ENCODE measurements around the gene OCEL1.
"Not testable (repeated sequence)": the region's sequence is repeated elsewhere in the genome, so short reads cannot be mapped to it uniquely, and the experiment has no call there.

Gene OCEL1

GRCh38 chr19:17266589-17266974, 40.6 kb downstream of the OCEL1 start:
- no peak for DNase-seq

GRCh38 chr19:17266975-17267788, 41.2 kb downstream of the OCEL1 start, which contains the start of gene BABAM1:
BABAM1 (plus strand) TSS chr19:17267443; CDS start chr19:17268807, 1,364 bp downstream.
- peak; percentile 98 for DNase-seq

- DNase-seq = no peak
Measured at GRCh38 chr19:17268754-17269153, 42.7 kb downstream of the OCEL1 start.

GRCh38 chr19:17274892-17275291, 48.9 kb downstream of the OCEL1 start:
- not testable (repeated sequence) for DNase-seq

GRCh38 chr19:17275441-17276175, 49.6 kb downstream of the OCEL1 start:
- no peak for DNase-seq
